A204.1 (cell line): ENCODE results near the gene POU6F1.

ENCODE experiments used
- FAIRE-seq: peaks from 2 replicates; lab custom pipeline; 2012; peaks lifted over from hg19 to GRCh38; lab: Jason Lieb, UNC

Gene POU6F1

GRCh38 chr12:51156245-51156765 is 61.6 kb downstream of the POU6F1 start:
- FAIRE-seq: no peak

DNA sequence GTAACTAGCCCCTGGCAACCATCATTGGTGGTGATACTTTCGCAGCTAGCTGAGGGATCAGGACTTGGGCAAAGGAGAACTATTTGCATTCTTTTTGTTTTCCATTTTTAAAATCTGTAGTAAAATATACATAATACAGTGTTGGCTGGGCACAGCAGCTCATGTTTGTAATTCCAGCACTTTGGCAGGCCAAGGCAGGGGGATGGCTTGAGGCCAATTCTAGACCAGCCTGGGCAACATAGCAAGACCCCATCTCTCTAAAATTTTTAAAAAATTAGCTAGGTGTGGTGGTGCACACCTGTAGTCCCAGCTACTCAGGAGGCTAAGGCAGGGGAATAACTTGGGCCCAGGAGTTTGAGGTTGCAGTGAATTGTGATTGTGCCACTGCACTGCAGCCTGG is 64.9 kb downstream of the POU6F1 start:
- no peak for FAIRE-seq

DNA sequence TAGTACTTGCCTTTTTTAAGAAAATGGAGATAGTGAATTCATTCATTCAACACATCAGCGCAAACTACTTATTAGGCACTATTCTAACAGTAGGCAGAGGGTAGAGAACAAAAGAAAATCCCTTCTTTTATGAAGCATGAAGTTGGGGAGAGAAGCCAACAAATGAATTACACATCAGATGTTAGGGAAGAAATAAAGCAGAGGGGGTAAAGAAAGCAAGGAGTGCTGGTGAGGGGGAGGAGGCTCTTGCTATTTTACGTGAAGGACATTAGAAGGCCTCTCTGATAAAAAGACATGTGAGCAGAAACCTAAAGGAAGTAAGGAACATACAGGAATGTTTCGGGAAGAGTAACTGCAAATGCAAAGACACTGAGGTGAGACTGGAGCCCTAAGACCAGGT is 67.1 kb downstream of the POU6F1 start:
- no peak for FAIRE-seq

GRCh38 chr12:51147309-51147708 is 70.6 kb downstream of the POU6F1 start:
- no peak for FAIRE-seq

DNA sequence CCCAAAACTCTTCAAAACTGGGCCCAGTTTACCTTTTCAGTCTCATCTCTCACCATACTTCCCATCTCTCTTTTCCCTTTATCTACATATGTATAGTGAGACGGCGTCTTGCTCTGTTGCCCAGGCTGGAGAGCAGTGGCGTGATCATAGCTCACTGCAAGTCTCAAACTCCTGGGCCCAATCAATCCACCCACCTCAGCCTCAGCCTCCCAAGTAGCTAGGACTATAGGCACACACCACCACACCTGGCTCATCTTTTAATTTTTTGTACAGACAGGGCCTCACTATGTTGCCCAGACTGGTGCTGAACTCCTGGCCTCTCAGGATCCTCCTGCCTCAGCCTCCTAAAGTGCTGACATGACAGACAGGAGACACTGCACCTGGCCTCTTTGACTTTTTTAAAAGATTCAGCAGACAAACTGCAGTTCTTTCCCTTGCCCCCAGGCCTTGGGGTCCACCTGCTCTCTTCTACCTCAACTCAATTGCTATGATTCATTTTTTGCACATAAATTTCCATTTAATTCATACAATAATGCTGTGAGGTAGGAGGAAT is 78.5 kb downstream of the POU6F1 start:
- no peak for FAIRE-seq
